Heart left ventricle (tissue), 13 donors: ENCODE measurements around the gene PKD2L1.
"Not testable (repeated sequence)": the region's sequence is repeated elsewhere in the genome, so short reads cannot be mapped to it uniquely, and the experiment has no call there.

Experiments
- CTCF ChIP-seq, 12 donors: fragments of 200-600 bp; sonication (generic) in 4 of 12; IDR thresholded peaks; one replicate each; pipeline versions ENCODE4 v1.5.0 to v1.8.0; 2018 to 2022; ENCODE audit warnings: antibody characterized with exemption in 12 of 12, mild to moderate bottlenecking in 5 of 12
- POLR2A ChIP-seq, 2 donors: fragments of 450-650 bp; IDR thresholded peaks; one replicate each; pipeline ENCODE4 v1.6.1; 2017; ENCODE audit warnings: antibody characterized with exemption in 2 of 2, mild to moderate bottlenecking in 2 of 2, moderate library complexity in 2 of 2
- donor health status: ischemic (EF 13 %, LVEDD 7.1; RV severe dilation, severe dysfunction).
- donor health status: DM: no; HTN: yes; CAD: no.
- donor health status: DM: no; HTN: no; CAD: no.
- donor health status: ischemic (EF 25% LVEDD 6.9; RV normal size, moderate dysfunction).
- donor health status: ischemic (EF 25% LVEDD 5.7; RV mildly dilated, moderate dysfunction).
- donor health status: ischemic (EF 35%, LVEDD 5.7; RV mildly dilated, moderate dysfunction).
- donor health status: nonischemic (EF 11% LVEDD 7.7; RV severe dilation, severe dysfunction).
- donor health status: DM: yes; HTN: yes; CAD: no.
- donor health status: PGD.
- donor health status: ischemic (EF 29% LVEDD 5.4; RV normal size, mild dysfunction).
- donor health status: nonischemic (EF 23%, LVEDD 6.1; RV moderate dilation, normal function).

GRCh38 chr10:100285326-100285725, 44.7 kb downstream of the PKD2L1 start:
- not testable (repeated sequence) for TF ChIP-seq POLR2A, CTCF (IDR thresholded peaks at IDR 0.05)
